Fibroblast of pulmonary artery (primary cell): ENCODE results near the gene LYG2.
"Not testable (repeated sequence)": the region's sequence is repeated elsewhere in the genome, so short reads cannot be mapped to it uniquely, and the experiment has no call there.

Source experiments
- DNase-seq: peaks from one replicate; pipeline ENCODE4 v3.0.0-alpha.2; 2010; ENCODE audit warnings: low read depth
- H3K4me3 ChIP-seq: replicated peaks from 2 replicates; pipeline ENCODE4 v1.5.1; 2011; ENCODE audit warnings: low read depth, mild to moderate bottlenecking, control low read depth, low read length, moderate library complexity
- TF ChIP-seq, protein P1 (sequence below): IDR thresholded peaks from 2 replicates; pipeline ENCODE4 v1.5.1; 2011; ENCODE audit warnings: mild to moderate bottlenecking, control low read depth, low read length, inconsistent platforms; ENCODE audit errors: missing control alignments

The LYG2 gene

DNA sequence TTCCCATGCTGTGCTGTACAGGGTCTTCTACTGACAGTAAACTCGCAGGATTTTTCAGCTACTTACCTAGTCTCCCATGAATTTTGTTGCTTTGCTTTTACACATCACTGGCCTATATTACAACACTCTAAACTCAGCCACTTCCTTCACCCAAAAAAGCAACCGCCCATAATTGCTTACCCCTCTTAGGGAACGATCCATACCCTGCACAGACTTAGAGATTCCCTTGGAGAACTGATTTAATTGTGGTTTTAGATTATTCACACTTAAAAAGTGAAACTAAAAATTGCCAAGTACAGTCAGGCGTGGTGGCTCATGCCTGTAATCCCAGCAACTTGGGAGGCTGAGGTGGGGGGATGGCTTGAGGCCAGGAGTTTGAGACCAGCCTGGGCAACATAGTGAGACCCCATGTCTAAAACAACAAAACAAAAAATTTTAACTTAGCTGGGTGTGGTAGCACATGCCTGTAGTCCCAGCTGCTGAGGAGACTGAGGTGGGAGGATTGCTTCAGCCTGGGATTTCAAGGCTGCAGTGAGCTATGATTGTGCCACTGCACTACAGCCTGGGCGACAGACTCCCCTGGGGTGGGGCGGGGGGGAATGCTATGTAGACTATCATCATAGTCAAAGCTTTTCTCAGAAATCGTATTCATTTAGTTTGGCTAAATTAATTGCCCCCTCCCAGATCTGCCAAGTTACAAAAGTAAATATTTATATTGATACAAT is 55.2 kb downstream of the LYG2 start:
- no peak overlapping the region for H3K4me3 ChIP-seq
- no peak for DNase-seq
- TF ChIP-seq, protein P1, sequence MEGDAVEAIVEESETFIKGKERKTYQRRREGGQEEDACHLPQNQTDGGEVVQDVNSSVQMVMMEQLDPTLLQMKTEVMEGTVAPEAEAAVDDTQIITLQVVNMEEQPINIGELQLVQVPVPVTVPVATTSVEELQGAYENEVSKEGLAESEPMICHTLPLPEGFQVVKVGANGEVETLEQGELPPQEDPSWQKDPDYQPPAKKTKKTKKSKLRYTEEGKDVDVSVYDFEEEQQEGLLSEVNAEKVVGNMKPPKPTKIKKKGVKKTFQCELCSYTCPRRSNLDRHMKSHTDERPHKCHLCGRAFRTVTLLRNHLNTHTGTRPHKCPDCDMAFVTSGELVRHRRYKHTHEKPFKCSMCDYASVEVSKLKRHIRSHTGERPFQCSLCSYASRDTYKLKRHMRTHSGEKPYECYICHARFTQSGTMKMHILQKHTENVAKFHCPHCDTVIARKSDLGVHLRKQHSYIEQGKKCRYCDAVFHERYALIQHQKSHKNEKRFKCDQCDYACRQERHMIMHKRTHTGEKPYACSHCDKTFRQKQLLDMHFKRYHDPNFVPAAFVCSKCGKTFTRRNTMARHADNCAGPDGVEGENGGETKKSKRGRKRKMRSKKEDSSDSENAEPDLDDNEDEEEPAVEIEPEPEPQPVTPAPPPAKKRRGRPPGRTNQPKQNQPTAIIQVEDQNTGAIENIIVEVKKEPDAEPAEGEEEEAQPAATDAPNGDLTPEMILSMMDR = no peak

DNA sequence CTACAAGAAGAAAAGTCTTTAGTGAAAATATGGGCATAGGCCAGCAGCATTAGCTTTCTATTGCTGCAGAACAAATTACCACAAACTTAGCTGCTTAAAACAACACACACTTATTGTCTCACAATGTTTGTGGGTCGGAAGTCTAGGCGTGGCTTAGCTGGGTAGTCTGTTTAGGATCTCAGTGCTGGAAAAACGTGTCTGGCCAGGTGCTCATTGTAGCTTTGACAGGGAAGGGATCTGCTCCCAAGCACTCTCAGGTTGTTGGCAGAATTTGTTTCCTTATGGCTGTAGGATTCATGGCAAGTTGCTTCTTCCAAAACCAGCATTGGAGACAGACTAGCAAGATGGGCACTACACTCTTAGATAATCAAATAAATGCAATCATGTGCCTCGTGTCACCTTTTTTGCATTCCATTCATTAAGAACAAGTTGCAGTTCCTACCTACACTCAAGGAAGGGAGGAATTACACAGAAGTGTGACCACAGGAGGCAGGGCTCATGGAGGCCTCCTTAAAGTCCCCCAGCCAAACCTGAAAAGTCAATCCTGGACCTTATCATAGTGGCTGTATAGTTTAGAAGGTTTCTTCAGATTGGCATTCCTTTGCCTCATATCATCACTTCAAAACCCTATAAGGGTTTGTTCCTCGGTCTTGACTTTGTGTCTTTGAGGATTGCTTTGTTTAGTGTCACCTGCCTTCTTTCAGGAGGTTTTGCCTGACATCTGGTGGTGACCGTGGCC is 57.2 kb downstream of the LYG2 start:
- no peak for DNase-seq
- TF ChIP-seq, protein P1 = no peak
- no peak overlapping the region for H3K4me3 ChIP-seq

DNA sequence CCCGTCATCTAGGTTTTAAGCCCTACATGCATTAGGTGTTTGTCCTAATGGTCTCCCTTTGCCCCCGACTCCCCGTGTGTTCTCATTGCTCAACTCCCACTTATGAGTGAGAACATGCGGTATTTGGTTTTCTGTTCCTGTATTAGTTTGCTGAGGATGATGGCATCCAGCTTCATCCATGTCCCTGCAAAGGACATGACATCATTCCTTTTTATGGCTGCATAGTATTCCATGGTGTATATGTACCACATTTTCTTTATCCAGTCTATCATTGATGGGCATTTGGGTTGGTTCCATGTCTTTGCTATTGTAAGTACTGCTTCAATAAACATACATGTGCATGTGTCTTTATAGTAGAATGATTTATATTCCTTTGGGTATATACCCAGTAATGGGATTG is 63.1 kb downstream of the LYG2 start:
- not testable (repeated sequence) for DNase-seq, H3K4me3 ChIP-seq
